H1 (cell line): ENCODE results near the gene TPD52L2. TPM values are rescaled to one million over a fixed set of nuclear protein-coding genes. Genes with fewer than 3 reads are reported as not detected.
"Not testable (repeated sequence)": the region's sequence is repeated elsewhere in the genome, so short reads cannot be mapped to it uniquely, and the experiment has no call there.

Source experiments
- CTCF ChIA-PET: fragments of 300-600 bp; sonication (Branson Sonifier 250); formaldehyde crosslinking; loops from one replicate; lab custom pipeline; 2021; ENCODE audit not compliant: partially characterized antibody; lab: Charles Lee
- POLR2A ChIA-PET: fragments of 300-600 bp; sonication (Branson Sonifier 250); formaldehyde crosslinking; loops from one replicate; lab custom pipeline; 2021; ENCODE audit warnings: inconsistent platforms; ENCODE audit not compliant: partially characterized antibody; lab: Charles Lee
- DNase-seq, 2 experiments: peaks; one replicate each; pipeline versions ENCODE4 v3.0.0 to v3.0.0-alpha.2; 2010 to 2022; ENCODE audit warnings: low spot score in 2 of 2, low read depth in 1 of 2, mixed read lengths in 1 of 2
- FAIRE-seq: peaks from 2 replicates; lab custom pipeline; 2011; peaks lifted over from hg19 to GRCh38; lab: Jason Lieb, UNC
- H2AFZ ChIP-seq: 2 replicates; pipeline ENCODE4 v1.8.1; 2012; ENCODE audit warnings: low read length, inconsistent platforms
- H2AK5ac ChIP-seq: 2 replicates; pipeline ENCODE4 v1.6.1; 2013; ENCODE audit warnings: low read depth, low read length
- H2BK120ac ChIP-seq: replicated peaks from 2 replicates; pipeline ENCODE3; 2013; ENCODE audit warnings: low read depth, low read length, inconsistent platforms
- H2BK12ac ChIP-seq: 2 replicates; pipeline ENCODE4 v1.6.1; 2013; ENCODE audit warnings: low read depth, low read length
- H2BK15ac ChIP-seq: 2 replicates; pipeline ENCODE4 v1.6.1; 2013; ENCODE audit warnings: low read length
- H2BK20ac ChIP-seq: 2 replicates; pipeline ENCODE4 v1.6.1; 2013; ENCODE audit warnings: low read length
- H2BK5ac ChIP-seq: 2 replicates; pipeline ENCODE4 v1.6.1; 2013; ENCODE audit warnings: low read depth, low read length
- H3K14ac ChIP-seq: 2 replicates; pipeline ENCODE4 v1.6.1; 2013; ENCODE audit warnings: inconsistent platforms; ENCODE audit not compliant: insufficient read length
- H3K18ac ChIP-seq: 2 replicates; pipeline ENCODE4 v1.6.1; 2013; ENCODE audit warnings: low read length; ENCODE audit errors: extremely low read depth
- H3K23ac ChIP-seq: 2 replicates; pipeline ENCODE4 v1.6.1; 2013; ENCODE audit warnings: inconsistent platforms; ENCODE audit not compliant: insufficient read length
- H3K23me2 ChIP-seq: 2 replicates; pipeline ENCODE4 v1.6.1; 2013; ENCODE audit warnings: low read depth, low read length
- H3K27ac ChIP-seq: 2 replicates; pipeline ENCODE4 v1.6.1; 2011; ENCODE audit warnings: low read depth, low read length, inconsistent platforms
- H3K27me3 ChIP-seq, 4 experiments: replicated peaks in 1 of 4; 1 replicate in 1 of 4; 2 replicates in 3 of 4; pipeline versions ENCODE4 v1.6.1 to v1.8.1; 2011 to 2013; ENCODE audit warnings: low read length in 3 of 4, mild to moderate bottlenecking in 3 of 4, inconsistent platforms in 2 of 4, mixed read lengths in 2 of 4, moderate library complexity in 1 of 4; ENCODE audit not compliant: control insufficient read depth in 3 of 4, insufficient read depth in 3 of 4; ENCODE audit errors: extremely low read depth in 1 of 4
- H3K36me3 ChIP-seq, 4 experiments: 2 replicates each; pipeline versions ENCODE4 v1.6.1 to v1.8.1; 2011 to 2013; ENCODE audit warnings: mild to moderate bottlenecking in 4 of 4, low read length in 3 of 4, moderate library complexity in 2 of 4, control low read depth in 1 of 4, inconsistent platforms in 1 of 4; ENCODE audit not compliant: insufficient read depth in 4 of 4, control insufficient read depth in 2 of 4
- H3K4ac ChIP-seq: replicated peaks from 2 replicates; pipeline ENCODE3; 2013; ENCODE audit warnings: low read length, low read depth, mixed read lengths, inconsistent platforms; ENCODE audit not compliant: insufficient read length
- H3K4me1 ChIP-seq, 4 experiments: replicated peaks in 1 of 4; 1 replicate in 1 of 4; 2 replicates in 3 of 4; pipeline versions ENCODE4 v1.6.1 to v1.8.1; 2011 to 2013; ENCODE audit warnings: low read length in 3 of 4, inconsistent platforms in 2 of 4, mixed read lengths in 1 of 4; ENCODE audit not compliant: insufficient read depth in 4 of 4, control insufficient read depth in 3 of 4
- H3K4me2 ChIP-seq, 2 experiments: 2 replicates each; pipeline versions ENCODE4 v1.6.1 to v1.8.1; 2011 to 2013; ENCODE audit warnings: low read depth in 2 of 2, low read length in 2 of 2, control low read depth in 1 of 2, inconsistent platforms in 1 of 2, mild to moderate bottlenecking in 1 of 2; ENCODE audit not compliant: insufficient read depth in 1 of 2
- H3K4me3 ChIP-seq, 4 experiments: fragments of 200-600, 300-600 bp in 1 of 4; sonication (generic), shearing (Covaris generic), sonication (Bioruptor Twin) in 1 of 4; 2 replicates each; pipeline versions ENCODE4 v1.5.1 to v1.8.1; 2011 to 2016; ENCODE audit warnings: low read length in 4 of 4, low read depth in 3 of 4, control low read depth in 2 of 4, inconsistent platforms in 2 of 4, mild to moderate bottlenecking in 2 of 4, mixed read lengths in 1 of 4, moderate library complexity in 1 of 4; ENCODE audit not compliant: insufficient read depth in 2 of 4; ENCODE audit errors: extremely low read depth in 1 of 4
- H3K56ac ChIP-seq: replicated peaks from 2 replicates; pipeline ENCODE3; 2013; ENCODE audit warnings: low read depth, mild to moderate bottlenecking, mixed read lengths, low read length, inconsistent platforms; ENCODE audit not compliant: insufficient read length
- H3K79me1 ChIP-seq: 2 replicates; pipeline ENCODE4 v1.6.1; 2013; ENCODE audit warnings: low read depth, low read length, control low read depth
- H3K79me2 ChIP-seq, 2 experiments: 2 replicates each; pipeline versions ENCODE4 v1.6.1 to v1.8.1; 2012 to 2013; ENCODE audit warnings: low read length in 2 of 2, mild to moderate bottlenecking in 2 of 2, inconsistent platforms in 1 of 2; ENCODE audit not compliant: insufficient read depth in 2 of 2, control insufficient read depth in 1 of 2
- H3K9ac ChIP-seq, 4 experiments: replicated peaks in 1 of 4; 1 replicate in 1 of 4; 2 replicates in 3 of 4; pipeline versions ENCODE4 v1.6.1 to v1.8.1; 2011 to 2013; ENCODE audit warnings: low read depth in 3 of 4, low read length in 3 of 4, control low read depth in 2 of 4, mild to moderate bottlenecking in 2 of 4, moderate library complexity in 2 of 4, inconsistent platforms in 1 of 4; ENCODE audit errors: extremely low read depth in 1 of 4
- H3K9me3 ChIP-seq, 2 experiments: 2 replicates each; pipeline versions ENCODE4 v1.6.1 to v1.8.1; 2012 to 2013; ENCODE audit warnings: mild to moderate bottlenecking in 2 of 2, moderate library complexity in 2 of 2, control low read depth in 1 of 2, inconsistent platforms in 1 of 2, low read depth in 1 of 2, low read length in 1 of 2, mixed read lengths in 1 of 2; ENCODE audit not compliant: insufficient read depth in 2 of 2
- H4K20me1 ChIP-seq, 2 experiments: replicated peaks in 1 of 2; 2 replicates each; pipeline versions ENCODE3 to v1.8.1; 2011 to 2013; ENCODE audit warnings: inconsistent platforms in 2 of 2, low read length in 2 of 2, mild to moderate bottlenecking in 1 of 2; ENCODE audit not compliant: insufficient read depth in 2 of 2, control insufficient read depth in 1 of 2
- H4K5ac ChIP-seq: 2 replicates; pipeline ENCODE4 v1.6.1; 2013; ENCODE audit warnings: low read length, low read depth, mixed read lengths, inconsistent platforms; ENCODE audit not compliant: insufficient read length
- H4K8ac ChIP-seq: 2 replicates; pipeline ENCODE4 v1.8.0; 2013; ENCODE audit warnings: mild to moderate bottlenecking, moderate library complexity, low read length, inconsistent platforms; ENCODE audit not compliant: insufficient read depth; ENCODE audit errors: extremely low read depth
- H4K91ac ChIP-seq: replicated peaks from 2 replicates; pipeline ENCODE3; 2013; ENCODE audit warnings: low read length, mixed read lengths, inconsistent platforms; ENCODE audit not compliant: insufficient read length
- CBX5 ChIP-seq: fragments of 300-800, 300-1000 bp; sonication (generic); IDR thresholded peaks from 2 replicates; pipeline ENCODE4 v1.7.1; 2016; ENCODE audit warnings: antibody characterized with exemption, low read length, low read depth
- NRF1 ChIP-seq: IDR thresholded peaks from 2 replicates; pipeline ENCODE4 v1.6.1; 2011; ENCODE audit warnings: mild to moderate bottlenecking, low read depth, low read length, improper control_type of control experiment
- POLR2AphosphoS5 ChIP-seq: IDR thresholded peaks from 2 replicates; pipeline ENCODE4 v1.6.1; 2011; ENCODE audit warnings: low read depth, low read length
- RAD21 ChIP-seq, 2 experiments: IDR thresholded peaks in 1 of 2; conservative IDR thresholded peaks in 1 of 2; 2 replicates each; pipeline ENCODE4 v1.6.1; 2011; ENCODE audit warnings: low read depth in 2 of 2, low read length in 2 of 2, improper control_type of control experiment in 1 of 2, inconsistent platforms in 1 of 2, mild to moderate bottlenecking in 1 of 2, moderate library complexity in 1 of 2
- RBBP5 ChIP-seq: IDR thresholded peaks from 2 replicates; pipeline ENCODE4 v1.7.1; 2012; ENCODE audit warnings: low read depth, mild to moderate bottlenecking, inconsistent platforms, low read length, moderate library complexity, borderline replicate concordance
- WGBS, 2 experiments: shearing (Covaris generic) in 1 of 2; methylation state at CpG; one replicate each; pipeline versions ENCODE4 v1.1.6 to v1.1.7; 2013 to 2015; ENCODE audit warnings: low lambda C conversion rate in 2 of 2, mixed read lengths in 2 of 2, inconsistent platforms in 1 of 2, low coverage in 1 of 2, missing lambda C conversion rate in 1 of 2; ENCODE audit not compliant: insufficient replicate concordance in 2 of 2, insufficient coverage in 1 of 2, insufficient read length in 1 of 2; ENCODE audit errors: extremely low coverage in 1 of 2, missing lambda C conversion rate in 1 of 2; 5-methylcytosine and 5-hydroxymethylcytosine counted together
- polyA plus RNA-seq, 7 experiments: library from polyadenylated mRNA; depleted of rRNA in 3 of 7; stranded (reverse) in 5 of 7; unstranded in 2 of 7; fragments of >200 nt in 5 of 7; fragments of 200-250 nt in 2 of 7; gene quantifications; 1 replicate in 5 of 7; 2 replicates in 1 of 7; 4 replicates in 1 of 7; pipeline versions ENCODE4 v1.2.1 to v1.2.3, GENCODE V29; 2011 to 2013; ENCODE audit warnings: missing spikeins in 2 of 7, mixed read lengths in 2 of 7
- total RNA-seq: library from RNA; stranded (reverse); fragmentation: NEBNext Ultra II Directional; extraction: Animal tissue kit (Norgen Biotek cat#: 25700); gene quantifications from 2 replicates; pipeline ENCODE4 v1.2.1, GENCODE V29; 2021

TPD52L2 gene
- total and polyA plus RNA-seq, 2 of the 8 experiments (the other 6 are each of a cell fraction or from before 2014, with no cell fraction given) = 77.1 to 80.2 TPM

DNA sequence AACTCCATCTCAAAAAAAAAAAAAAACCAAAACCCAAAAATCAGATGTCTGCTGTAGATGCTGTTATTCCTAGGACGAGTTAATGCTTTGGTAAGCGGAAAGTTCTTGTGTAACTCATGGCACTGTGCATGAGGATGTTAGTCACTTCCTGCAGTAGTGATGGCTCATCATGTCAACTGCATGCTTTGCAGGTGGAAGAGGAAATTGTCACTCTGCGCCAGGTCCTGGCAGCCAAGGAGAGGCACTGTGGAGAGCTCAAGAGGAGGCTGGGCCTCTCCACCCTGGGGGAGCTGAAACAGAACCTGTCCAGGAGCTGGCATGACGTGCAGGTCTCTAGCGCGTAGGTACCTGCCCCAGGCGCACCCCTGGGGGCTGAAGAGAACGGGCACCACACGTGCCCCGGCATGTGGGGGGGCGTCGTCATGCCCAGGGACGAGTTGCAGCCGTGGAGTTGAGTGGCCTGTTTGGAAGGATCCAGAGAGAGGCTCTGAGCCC is 8.5 kb downstream of the TPD52L2 start (continued):
- TF ChIP-seq POLR2AphosphoS5 = no peak
- no peak for TF ChIP-seq CBX5
- no peak for TF ChIP-seq RBBP5
- TF ChIP-seq NRF1 = no peak
- no peak for TF ChIP-seq RAD21 (IDR thresholded peaks at IDR 0.05 in 1 of 2, conservative IDR thresholded peaks at IDR 0.05 in 1 of 2; ENCODE audit: low read depth in 2 of 2, low read length in 2 of 2)

- H4K91ac ChIP-seq, H2BK15ac ChIP-seq, H3K14ac ChIP-seq, H4K5ac ChIP-seq, H2AFZ ChIP-seq, DNase-seq, H3K4me1 ChIP-seq, H3K4me2 ChIP-seq, H2BK20ac ChIP-seq, H3K56ac ChIP-seq, FAIRE-seq, H3K4ac ChIP-seq, H2BK5ac ChIP-seq, H3K27ac ChIP-seq, H3K23ac ChIP-seq, H3K18ac ChIP-seq, H3K4me3 ChIP-seq, H2AK5ac ChIP-seq, H3K23me2 ChIP-seq, H3K27me3 ChIP-seq, H4K8ac ChIP-seq, H3K9me3 ChIP-seq, H3K79me1 ChIP-seq, H3K9ac ChIP-seq, H2BK120ac ChIP-seq, H2BK12ac ChIP-seq: not testable (repeated sequence)
- POLR2A ChIA-PET = interaction anchor here (1.1 to 2.4 kb wide), 3 partner anchors 9 to 13 kb away, joined by 3 to 7 read pairs (median 5); partner anchors contain the start of gene TPD52L2
- Histone ChIP-seq H3K36me3 (peaks cover 26 to 63% (median 45%) of the 10 kb centered on the region in 4 experiments), H4K20me1 (peaks cover 4 to 25% of the 10 kb centered on the region in 2 experiments), H3K79me2 (peaks cover 0 to 38% of the 10 kb centered on the region in 2 experiments; a peak in 1 of 4 replicates)
- CTCF ChIA-PET = interaction anchor here (0.7 kb wide), 1 partner anchor 111 kb away, joined by 3 read pairs; no protein-coding TSS in a partner anchor
- WGBS, 2 experiments = 95% methylated on average over 6 of the region's 7 CpGs; no CpG with 5 or more reads in 1 of the 2 experiments
These were observed 9.2 kb downstream of the TPD52L2 start for GRCh38 chr20:63874241-63874640.
